ENCODE results near the gene SMPD3. TPM values are rescaled to one million over a fixed set of nuclear protein-coding genes. Genes with fewer than 3 reads are reported as not detected.
A peak's percentile ranks its signal among the peaks of the same experiment; 100 is the strongest.

SMPD3 gene
- total and polyA plus RNA-seq, 8 donors, result 0.83 to 5.5 (median 2.2) TPM

DNA sequence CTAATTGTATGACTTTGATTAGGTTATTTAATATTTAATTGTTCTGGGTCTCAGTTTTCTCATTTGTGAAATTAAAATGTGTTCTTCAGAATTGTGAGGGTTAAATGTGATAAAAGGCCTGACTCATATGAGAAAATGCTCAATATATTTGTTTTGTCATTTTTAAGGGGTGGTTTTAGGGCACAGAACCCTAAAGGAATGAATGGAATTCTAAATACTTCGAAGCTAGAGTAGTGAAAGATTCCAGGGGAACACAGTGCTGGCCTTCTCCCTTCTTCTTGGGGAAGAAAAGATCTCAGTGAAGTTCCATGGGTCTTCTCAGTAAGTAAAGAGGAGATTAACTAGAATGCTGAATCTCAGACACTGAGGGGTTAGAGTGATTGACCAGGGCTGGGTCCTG is 3.9 kb upstream of the SMPD3 start:
- no peak for FAIRE-seq
- H3K4me3 ChIP-seq, result no peak overlapping the region
- no peak for ATAC-seq
- 13 to 17% methylated on average over 1 of the region's 1 CpG for WGBS, 2 donors
- peaks cover 8 to 10% (median 8%) of the 10 kb centered on the region in 3 donors for H3K4me1 ChIP-seq
- no peak for DNase-seq
- H3K27ac ChIP-seq, result no peak overlapping the region
- no peaks in the 10 kb centered on the region for H3K36me3 ChIP-seq
- H3K9me3 ChIP-seq, result no peaks in the 10 kb centered on the region
- intact Hi-C loops (cut with DNase I), result no loop called here
- TF ChIP-seq, protein P1, sequence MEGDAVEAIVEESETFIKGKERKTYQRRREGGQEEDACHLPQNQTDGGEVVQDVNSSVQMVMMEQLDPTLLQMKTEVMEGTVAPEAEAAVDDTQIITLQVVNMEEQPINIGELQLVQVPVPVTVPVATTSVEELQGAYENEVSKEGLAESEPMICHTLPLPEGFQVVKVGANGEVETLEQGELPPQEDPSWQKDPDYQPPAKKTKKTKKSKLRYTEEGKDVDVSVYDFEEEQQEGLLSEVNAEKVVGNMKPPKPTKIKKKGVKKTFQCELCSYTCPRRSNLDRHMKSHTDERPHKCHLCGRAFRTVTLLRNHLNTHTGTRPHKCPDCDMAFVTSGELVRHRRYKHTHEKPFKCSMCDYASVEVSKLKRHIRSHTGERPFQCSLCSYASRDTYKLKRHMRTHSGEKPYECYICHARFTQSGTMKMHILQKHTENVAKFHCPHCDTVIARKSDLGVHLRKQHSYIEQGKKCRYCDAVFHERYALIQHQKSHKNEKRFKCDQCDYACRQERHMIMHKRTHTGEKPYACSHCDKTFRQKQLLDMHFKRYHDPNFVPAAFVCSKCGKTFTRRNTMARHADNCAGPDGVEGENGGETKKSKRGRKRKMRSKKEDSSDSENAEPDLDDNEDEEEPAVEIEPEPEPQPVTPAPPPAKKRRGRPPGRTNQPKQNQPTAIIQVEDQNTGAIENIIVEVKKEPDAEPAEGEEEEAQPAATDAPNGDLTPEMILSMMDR (IDR thresholded peaks at IDR 0.05), result no peak
- no peaks in the 10 kb centered on the region for H3K27me3 ChIP-seq

DNA sequence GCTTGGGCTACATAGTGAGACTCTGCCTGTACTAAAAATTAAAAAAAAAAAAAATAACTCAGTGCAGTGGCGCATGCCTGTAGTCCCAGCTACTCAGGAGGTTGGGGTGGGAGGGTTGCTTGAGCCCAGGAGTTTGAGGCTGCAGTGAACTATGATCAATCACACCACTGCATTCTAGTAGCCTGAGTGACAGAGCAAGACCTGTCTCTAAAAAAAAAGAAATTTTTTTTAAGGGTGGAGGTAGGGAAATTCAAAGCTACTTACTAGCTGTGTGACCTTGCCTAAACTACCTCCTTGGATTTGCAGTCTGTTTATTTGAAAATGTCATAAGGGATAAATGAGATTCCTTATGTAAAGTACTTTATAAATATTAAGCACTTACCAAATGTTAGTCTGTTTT is 3.4 kb upstream of the SMPD3 start:
- H3K36me3 ChIP-seq, result no peaks in the 10 kb centered on the region
- TF ChIP-seq, protein P1 (IDR thresholded peaks at IDR 0.05), result no peak
- H3K9me3 ChIP-seq, result no peaks in the 10 kb centered on the region
- ATAC-seq (no peak), FAIRE-seq (no peak), DNase-seq (no peak)
- WGBS, 2 donors, result 93 to 95% methylated on average over 1 of the region's 1 CpG
- H3K27me3 ChIP-seq, result no peaks in the 10 kb centered on the region
- peaks cover 13 to 15% (median 13%) of the 10 kb centered on the region in 3 donors for H3K4me1 ChIP-seq
- intact Hi-C loops (cut with DNase I), result no loop called here
- H3K27ac ChIP-seq, result no peak overlapping the region
- no peak overlapping the region for H3K4me3 ChIP-seq

DNA sequence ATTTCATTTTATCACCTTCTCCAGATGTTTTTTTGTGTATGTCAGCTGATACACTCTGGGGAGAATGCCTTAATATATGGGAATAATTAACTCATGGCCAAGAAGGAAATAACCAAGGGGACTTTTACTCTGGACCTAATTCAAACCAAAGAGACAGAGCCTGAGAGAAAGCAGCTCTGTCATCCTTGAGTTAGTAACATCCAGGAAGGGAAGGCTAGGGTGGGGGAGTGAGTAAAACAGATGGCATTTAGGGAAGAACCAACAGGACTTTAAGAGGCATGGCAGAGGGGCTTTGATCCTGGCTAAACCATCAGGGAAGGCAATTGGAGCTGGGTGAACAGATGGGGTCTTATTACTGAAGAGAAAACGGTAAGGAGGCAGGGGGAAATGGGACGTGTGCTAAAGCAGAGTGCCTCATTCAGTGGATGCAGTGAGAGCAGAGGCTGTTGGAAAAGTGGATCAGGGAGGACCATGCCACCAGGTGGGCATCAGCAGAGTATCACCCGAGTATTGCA is 2.5 kb upstream of the SMPD3 start:
- H3K36me3 ChIP-seq, result no peaks in the 10 kb centered on the region
- TF ChIP-seq, protein P1 (IDR thresholded peaks at IDR 0.05), result no peak
- H3K4me3 ChIP-seq, result no peak overlapping the region
- WGBS, 2 donors, result 53 to 58% methylated on average over 3 of the region's 3 CpGs
- FAIRE-seq (no peak), DNase-seq (no peak), ATAC-seq (no peak)
- no peaks in the 10 kb centered on the region for H3K27me3 ChIP-seq
- H3K9me3 ChIP-seq, result no peaks in the 10 kb centered on the region
- intact Hi-C loops (cut with DNase I), result no loop called here
- H3K4me1 ChIP-seq, result peaks cover 14 to 17% (median 15%) of the 10 kb centered on the region in 3 donors
- no peak overlapping the region for H3K27ac ChIP-seq

DNA sequence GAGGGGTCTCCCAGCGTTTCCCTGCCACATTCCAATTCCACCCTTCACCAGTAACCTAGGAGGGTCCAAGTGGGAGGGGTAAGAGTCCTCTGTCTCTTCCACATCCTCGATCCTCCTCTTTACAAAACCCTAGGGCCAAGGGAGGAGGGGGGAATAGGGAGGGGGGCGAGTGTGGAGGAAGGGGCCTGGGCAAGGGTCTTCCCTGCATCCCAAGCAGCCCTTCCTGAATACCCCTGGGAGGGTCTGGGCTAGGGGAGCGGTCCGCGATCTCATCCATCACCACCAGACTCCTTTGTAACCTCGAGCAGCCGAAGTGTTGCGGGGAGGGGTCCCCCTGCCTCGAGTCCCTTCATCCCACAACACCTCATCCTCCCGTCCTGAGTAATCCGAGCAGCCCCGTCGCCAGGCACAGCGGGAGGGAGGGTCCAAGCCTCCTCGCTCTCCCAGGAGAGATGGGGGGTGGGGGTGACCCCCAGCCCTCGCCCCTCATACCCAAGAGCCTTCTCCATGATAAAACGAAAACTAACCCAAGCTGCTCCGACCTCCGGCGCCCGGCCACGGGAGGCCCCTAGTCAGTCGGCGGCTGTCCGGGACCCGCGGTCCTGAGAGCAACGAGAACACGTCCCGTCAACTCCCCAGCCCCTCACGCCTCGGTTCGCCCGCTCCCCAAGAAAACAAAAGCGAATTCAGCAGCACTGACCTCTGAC is 502 bp downstream of the SMPD3 start:
- no peak overlapping the region for H3K27ac ChIP-seq
- WGBS, 2 donors, result 2 to 3% methylated on average over 30 to 36 of the region's 36 CpGs
- no peaks in the 10 kb centered on the region for H3K27me3 ChIP-seq
- TF ChIP-seq, protein P1 (IDR thresholded peaks at IDR 0.05), result no peak
- intact Hi-C loops (cut with DNase I), result no loop called here
- DNase-seq (no peak), FAIRE-seq (no peak), ATAC-seq (peak in 2 of 4 donors; percentile 9 to 19)
- H3K4me1 ChIP-seq, result peaks cover 14 to 17% (median 15%) of the 10 kb centered on the region in 3 donors
- H3K4me3 ChIP-seq, result peak overlapping the region; percentile 15 to 53 (median 37)
- no peaks in the 10 kb centered on the region for H3K9me3 ChIP-seq
- H3K36me3 ChIP-seq, result no peaks in the 10 kb centered on the region
